ENCODE data around the gene ST7. TPM values are rescaled to one million over a fixed set of nuclear protein-coding genes. Genes with fewer than 3 reads are reported as not detected.

ST7 gene
- total RNA-seq, 1 experiment from 2014 or later: 12.9 TPM

DNA sequence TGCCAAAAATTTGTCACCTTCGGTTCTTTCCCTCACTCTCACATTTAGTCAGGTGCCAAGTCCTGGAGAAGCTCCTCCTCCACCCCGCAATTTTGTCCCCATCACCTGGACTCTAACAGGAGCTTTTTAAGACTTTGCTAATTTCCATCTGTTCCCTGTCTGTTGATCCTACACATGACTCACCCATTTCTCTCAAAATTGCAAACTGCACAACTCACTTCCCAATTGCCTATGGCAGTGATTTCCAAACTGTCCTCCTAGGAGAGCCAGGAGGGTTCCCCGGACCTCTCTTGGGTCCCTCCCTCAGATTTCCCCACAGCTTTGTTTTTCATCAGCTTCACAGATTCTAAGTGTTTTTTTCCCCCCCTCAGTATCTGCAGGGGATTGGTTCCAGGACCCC is 249.2 kb downstream of the ST7 start:
- Histone ChIP-seq H2BK120ac (ENCODE audit: low read depth, low read length, poor library complexity, severe bottlenecking) (no peak overlapping the region), H2BK20ac (ENCODE audit: low read depth, low read length, poor library complexity, severe bottlenecking) (no peak overlapping the region), H2BK15ac (ENCODE audit: low read depth, low read length) (no peak overlapping the region), H3K79me1 (ENCODE audit: insufficient read depth, low read depth, low read length, poor library complexity, severe bottlenecking) (no peaks in the 10 kb centered on the region), H4K20me1 (ENCODE audit: control insufficient read depth, insufficient read depth, insufficient read length) (no peaks in the 10 kb centered on the region), H3K23me2 (ENCODE audit: insufficient read length, low read depth, low read length, poor library complexity, severe bottlenecking) (no peaks in the 10 kb centered on the region), H2AFZ (ENCODE audit: low read length) (no peak overlapping the region), H3K14ac (ENCODE audit: insufficient read depth, low read length) (no peak overlapping the region), H3K27me3 (ENCODE audit: insufficient read depth, low read length) (no peaks in the 10 kb centered on the region), H3K9me3 (ENCODE audit: control insufficient read depth, low read depth, low read length) (no peaks in the 10 kb centered on the region), H3K9ac (ENCODE audit: extremely low read depth, insufficient read length, low read length) (no peak overlapping the region), H4K5ac (ENCODE audit: insufficient read length, low read depth, low read length) (no peak overlapping the region), H3K79me2 (ENCODE audit: insufficient read depth, low read length) (no peaks in the 10 kb centered on the region), H3K4me1 (ENCODE audit: insufficient read depth, low read length) (no peaks in the 10 kb centered on the region), H3K27ac (ENCODE audit: insufficient read length, low read depth, low read length) (no peak overlapping the region), H3K18ac (ENCODE audit: insufficient read length, low read depth, low read length) (no peak overlapping the region), H3K23ac (ENCODE audit: insufficient read length, low read depth, low read length) (no peak overlapping the region), H2BK12ac (ENCODE audit: insufficient read length, low read depth, low read length) (no peak overlapping the region), H4K8ac (replicated peaks; ENCODE audit: insufficient read length, low read depth, low read length) (no peak overlapping the region), H3K56ac (ENCODE audit: insufficient read length, low read depth, low read length) (no peak overlapping the region), H4K91ac (ENCODE audit: insufficient read length, low read depth, low read length) (no peak overlapping the region), H3K4ac (ENCODE audit: low read depth, low read length) (no peak overlapping the region), H2BK5ac (ENCODE audit: insufficient read length, low read length) (no peak overlapping the region), H2AK5ac (ENCODE audit: insufficient read length, low read length) (no peak overlapping the region), H3K4me2 (ENCODE audit: insufficient read depth, insufficient read length, low read length) (no peak overlapping the region), H3T11ph (ENCODE audit: low read length) (no peak overlapping the region)
- DNase-seq: no peak
- Mint-ChIP-seq H3K9me3 (no peaks in the 10 kb centered on the region), H3K36me3 (ENCODE audit: insufficient read depth in 1 of 3, low read depth in 3 of 3) (no peaks in the 10 kb centered on the region), H3K4me1 (peaks cover 12 to 17% of the 10 kb centered on the region in 2 experiments), H3K27me3 (ENCODE audit: low read depth) (no peaks in the 10 kb centered on the region), H3K4me3 (no peak overlapping the region), H3K27ac (no peak overlapping the region)
- no CpG with 5 or more reads among the region's 3 CpGs for WGBS (ENCODE audit: extremely low coverage, insufficient read length, low lambda C conversion rate)
- TF ChIP-seq, protein P1, sequence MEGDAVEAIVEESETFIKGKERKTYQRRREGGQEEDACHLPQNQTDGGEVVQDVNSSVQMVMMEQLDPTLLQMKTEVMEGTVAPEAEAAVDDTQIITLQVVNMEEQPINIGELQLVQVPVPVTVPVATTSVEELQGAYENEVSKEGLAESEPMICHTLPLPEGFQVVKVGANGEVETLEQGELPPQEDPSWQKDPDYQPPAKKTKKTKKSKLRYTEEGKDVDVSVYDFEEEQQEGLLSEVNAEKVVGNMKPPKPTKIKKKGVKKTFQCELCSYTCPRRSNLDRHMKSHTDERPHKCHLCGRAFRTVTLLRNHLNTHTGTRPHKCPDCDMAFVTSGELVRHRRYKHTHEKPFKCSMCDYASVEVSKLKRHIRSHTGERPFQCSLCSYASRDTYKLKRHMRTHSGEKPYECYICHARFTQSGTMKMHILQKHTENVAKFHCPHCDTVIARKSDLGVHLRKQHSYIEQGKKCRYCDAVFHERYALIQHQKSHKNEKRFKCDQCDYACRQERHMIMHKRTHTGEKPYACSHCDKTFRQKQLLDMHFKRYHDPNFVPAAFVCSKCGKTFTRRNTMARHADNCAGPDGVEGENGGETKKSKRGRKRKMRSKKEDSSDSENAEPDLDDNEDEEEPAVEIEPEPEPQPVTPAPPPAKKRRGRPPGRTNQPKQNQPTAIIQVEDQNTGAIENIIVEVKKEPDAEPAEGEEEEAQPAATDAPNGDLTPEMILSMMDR (conservative IDR thresholded peaks at IDR 0.05): no peak
